Rectal smooth muscle tissue (tissue), 1 donor: ENCODE measurements around the gene OOSP2.
"Not testable (repeated sequence)": the region's sequence is repeated elsewhere in the genome, so short reads cannot be mapped to it uniquely, and the experiment has no call there.

Experiments used
- H3K27ac ChIP-seq: one replicate; pipeline ENCODE4 v1.7.0; 2013; ENCODE audit warnings: low read depth, low read length, inconsistent platforms
- H3K27me3 ChIP-seq: one replicate; pipeline ENCODE4 v1.7.0; 2013; ENCODE audit warnings: low read length; ENCODE audit not compliant: control insufficient read depth, insufficient read depth
- H3K36me3 ChIP-seq: one replicate; pipeline ENCODE4 v1.7.0; 2013; ENCODE audit warnings: low read length; ENCODE audit not compliant: control insufficient read depth, insufficient read depth
- H3K4me1 ChIP-seq: one replicate; pipeline ENCODE4 v1.7.0; 2013; ENCODE audit warnings: low read length; ENCODE audit not compliant: control insufficient read depth, insufficient read depth
- H3K4me3 ChIP-seq: one replicate; pipeline ENCODE4 v1.7.0; 2013; ENCODE audit warnings: low read length
- H3K9ac ChIP-seq: one replicate; pipeline ENCODE4 v1.7.0; 2013; ENCODE audit warnings: low read length

Gene OOSP2, protein sequence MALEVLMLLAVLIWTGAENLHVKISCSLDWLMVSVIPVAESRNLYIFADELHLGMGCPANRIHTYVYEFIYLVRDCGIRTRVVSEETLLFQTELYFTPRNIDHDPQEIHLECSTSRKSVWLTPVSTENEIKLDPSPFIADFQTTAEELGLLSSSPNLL

GRCh38 chr11:60040109-60040508 lies at the start of gene OOSP2:
Gene OOSP2 (plus strand): TSS chr11:60040409. CDS start chr11:60040460, 51 bp downstream.
- H3K27ac ChIP-seq: no peak within 1 kb of the TSS
- no peaks in the 10 kb centered on the region for H3K27me3 ChIP-seq
- H3K9ac ChIP-seq: no peak within 1 kb of the TSS

DNA sequence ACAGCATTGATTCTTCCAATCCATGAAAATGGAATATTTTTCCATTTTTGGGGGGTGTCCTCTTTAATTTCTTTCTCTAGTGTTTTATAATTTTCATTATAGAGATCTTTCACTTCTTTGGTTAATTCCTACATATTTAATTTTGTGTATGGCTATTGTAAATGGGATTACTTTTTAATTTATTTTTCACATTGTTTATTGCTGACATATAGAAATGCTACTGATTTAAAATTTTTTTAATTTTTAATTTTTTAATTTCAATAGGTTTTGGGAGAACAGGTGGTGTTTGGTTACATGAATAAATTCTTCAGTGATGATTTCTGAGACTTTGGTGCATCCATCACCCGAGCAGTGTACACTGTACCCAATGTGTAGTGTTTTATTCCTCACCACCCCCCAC lies 49.8 kb upstream of the OOSP2 start:
- Histone ChIP-seq H3K27ac (no peak overlapping the region), H3K4me3 (no peak overlapping the region), H3K36me3 (no peaks in the 10 kb centered on the region), H3K4me1 (no peaks in the 10 kb centered on the region), H3K9ac (no peak overlapping the region), H3K27me3 (no peaks in the 10 kb centered on the region)

More at GRCh38 chr11:60040109-60040508, at the start of gene OOSP2:
- Histone ChIP-seq H3K36me3 (no peaks in the 10 kb centered on the region), H3K4me1 (no peaks in the 10 kb centered on the region), H3K4me3 (no peak within 1 kb of the TSS)

GRCh38 chr11:59992425-59992824 lies 47.8 kb upstream of the OOSP2 start:
- no peak overlapping the region for H3K27ac ChIP-seq
- no peak overlapping the region for H3K4me3 ChIP-seq
- H3K36me3 ChIP-seq: no peaks in the 10 kb centered on the region
- H3K9ac ChIP-seq: no peak overlapping the region
- no peaks in the 10 kb centered on the region for H3K27me3 ChIP-seq
- H3K4me1 ChIP-seq: no peaks in the 10 kb centered on the region

GRCh38 chr11:59997800-59998199 lies 42.4 kb upstream of the OOSP2 start:
- Histone ChIP-seq H3K27ac (no peak overlapping the region), H3K27me3 (no peaks in the 10 kb centered on the region), H3K4me3 (no peak overlapping the region), H3K9ac (no peak overlapping the region), H3K36me3 (no peaks in the 10 kb centered on the region), H3K4me1 (no peaks in the 10 kb centered on the region)

DNA sequence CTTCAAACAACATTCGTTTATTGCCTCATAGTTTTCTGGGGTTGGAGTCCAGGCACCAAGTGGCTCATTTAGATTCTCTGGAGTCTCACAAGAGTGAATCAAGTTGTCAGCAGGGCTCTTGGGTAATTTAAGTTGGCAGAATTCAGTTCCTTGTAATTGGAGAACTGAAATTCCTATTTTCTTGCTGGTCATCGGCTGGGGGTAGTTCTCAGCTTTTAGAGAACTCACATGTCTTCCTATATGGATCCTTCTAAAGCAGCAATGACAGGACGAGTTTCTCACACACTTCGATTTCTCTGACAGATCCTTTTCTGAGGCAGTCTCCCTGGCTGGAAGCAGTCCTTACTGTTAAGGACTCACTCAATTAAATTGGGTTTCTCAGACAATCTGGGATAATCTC lies 40.5 kb upstream of the OOSP2 start:
- no peaks in the 10 kb centered on the region for H3K36me3 ChIP-seq
- no peak overlapping the region for H3K27ac ChIP-seq
- H3K27me3 ChIP-seq: no peaks in the 10 kb centered on the region
- no peak overlapping the region for H3K4me3 ChIP-seq
- H3K4me1 ChIP-seq: no peaks in the 10 kb centered on the region
- H3K9ac ChIP-seq: no peak overlapping the region

DNA sequence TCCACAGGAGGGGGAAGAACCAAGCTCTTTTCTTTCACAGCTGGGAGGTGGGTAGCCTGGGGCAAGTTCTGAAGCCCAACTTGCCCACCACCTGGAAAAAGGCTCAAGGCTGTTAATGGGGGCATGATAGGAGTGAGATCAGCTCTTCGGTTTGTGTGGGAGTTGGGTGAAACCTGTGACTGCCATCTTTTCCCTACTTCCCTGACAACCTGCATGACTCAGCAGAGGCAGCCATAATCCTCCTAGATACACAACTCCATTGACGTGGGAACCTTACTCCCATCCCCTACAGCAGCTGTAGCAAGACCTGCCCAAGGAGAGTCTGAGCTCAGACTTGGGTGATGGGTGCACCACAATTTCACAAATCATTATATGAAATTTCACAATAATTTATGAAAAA lies 36.5 kb upstream of the OOSP2 start:
- Histone ChIP-seq H3K9ac (no peak overlapping the region), H3K36me3 (no peaks in the 10 kb centered on the region)

DNA sequence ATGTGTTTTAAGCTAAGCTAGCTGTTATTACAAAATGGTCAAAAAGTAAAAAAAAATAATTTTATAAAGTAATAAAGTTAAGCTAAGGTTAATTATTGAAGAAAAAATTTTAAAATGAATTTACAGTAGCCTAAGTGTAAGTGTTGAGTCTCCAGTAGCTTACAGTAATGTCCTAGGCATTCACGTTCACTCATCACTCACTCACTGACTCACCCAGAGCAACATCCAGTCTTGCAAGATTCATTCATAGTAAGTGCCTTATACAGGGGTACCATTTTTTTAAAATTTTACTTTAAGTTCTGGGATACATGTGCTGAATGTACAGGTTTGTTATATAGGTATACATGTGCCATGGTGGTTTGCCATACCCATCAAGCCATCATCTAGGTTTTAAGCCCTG lies 34.8 kb upstream of the OOSP2 start:
- H3K4me3 ChIP-seq: no peak overlapping the region
- no peak overlapping the region for H3K27ac ChIP-seq
- H3K36me3 ChIP-seq: no peaks in the 10 kb centered on the region
- H3K4me1 ChIP-seq: no peaks in the 10 kb centered on the region
- H3K27me3 ChIP-seq: no peaks in the 10 kb centered on the region
- H3K9ac ChIP-seq: no peak overlapping the region

More for the DNA sequence above, 36.5 kb upstream of the OOSP2 start:
- Histone ChIP-seq H3K4me1 (no peaks in the 10 kb centered on the region), H3K27me3 (no peaks in the 10 kb centered on the region), H3K27ac (no peak overlapping the region), H3K4me3 (no peak overlapping the region)

DNA sequence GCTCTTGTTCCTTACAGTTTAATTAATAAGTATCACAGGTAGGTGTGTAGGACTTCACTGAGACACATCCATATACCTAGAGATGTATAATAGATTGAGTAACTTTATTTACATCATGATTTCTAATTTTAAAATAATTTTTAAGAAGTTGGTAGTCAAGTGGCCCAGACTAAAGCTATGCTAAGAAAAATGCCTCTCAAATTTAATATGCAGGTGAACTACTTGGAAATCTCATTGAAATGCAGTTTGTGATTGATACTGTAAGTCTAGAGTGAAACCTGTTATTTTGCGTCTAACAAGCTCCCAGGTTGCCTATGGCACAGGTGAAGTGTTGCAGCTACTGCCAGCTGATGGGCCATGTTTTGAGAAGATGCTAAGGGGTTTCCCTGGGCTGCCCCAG lies 23.3 kb upstream of the OOSP2 start, which contains the start of gene OOSP4B:
Gene OOSP4B, plus strand, starts transcription at position 301 of the 400 bp plus-strand sequence.
- no peak within 1 kb of the TSS for H3K27ac ChIP-seq
- H3K4me1 ChIP-seq: no peaks in the 10 kb centered on the region
- no peak within 1 kb of the TSS for H3K4me3 ChIP-seq
- H3K36me3 ChIP-seq: no peaks in the 10 kb centered on the region
- H3K27me3 ChIP-seq: no peaks in the 10 kb centered on the region
- H3K9ac ChIP-seq: no peak within 1 kb of the TSS

DNA sequence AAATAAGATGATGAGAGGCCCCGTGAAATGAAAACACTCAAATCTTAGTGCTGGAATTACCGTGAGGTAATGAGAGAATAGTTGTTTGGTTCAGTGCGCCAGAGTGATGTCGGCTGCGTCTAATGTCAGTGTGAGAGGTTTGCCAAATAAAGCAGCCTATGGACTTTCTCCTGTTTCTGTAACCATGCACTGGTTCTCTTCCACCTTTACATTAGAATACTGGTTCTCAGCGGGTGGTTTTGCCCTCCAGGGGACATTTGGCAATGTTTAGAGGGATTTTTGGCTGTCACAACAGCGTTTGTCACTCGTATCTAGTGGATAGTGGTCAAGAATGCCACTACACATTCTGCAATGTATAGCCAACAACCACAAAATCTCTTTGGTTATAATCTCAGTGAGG lies 22.2 kb upstream of the OOSP2 start:
- no peaks in the 10 kb centered on the region for H3K36me3 ChIP-seq
- H3K4me3 ChIP-seq: no peak overlapping the region
- no peaks in the 10 kb centered on the region for H3K4me1 ChIP-seq
- H3K27me3 ChIP-seq: no peaks in the 10 kb centered on the region
- H3K27ac ChIP-seq: no peak overlapping the region
- H3K9ac ChIP-seq: no peak overlapping the region

- H3K27me3 ChIP-seq, H3K27ac ChIP-seq, H3K9ac ChIP-seq, H3K4me3 ChIP-seq, H3K4me1 ChIP-seq, H3K36me3 ChIP-seq: not testable (repeated sequence)
Measured at GRCh38 chr11:60020376-60020775, 19.8 kb upstream of the OOSP2 start.

GRCh38 chr11:60029015-60029632 lies 11.1 kb upstream of the OOSP2 start:
- Histone ChIP-seq H3K27me3 (no peaks in the 10 kb centered on the region), H3K27ac (no peak overlapping the region), H3K4me3 (no peak overlapping the region), H3K4me1 (no peaks in the 10 kb centered on the region), H3K36me3 (no peaks in the 10 kb centered on the region), H3K9ac (no peak overlapping the region)

- H3K9ac ChIP-seq, H3K27ac ChIP-seq, H3K4me3 ChIP-seq, H3K36me3 ChIP-seq, H3K4me1 ChIP-seq, H3K27me3 ChIP-seq: not testable (repeated sequence)
Measured at GRCh38 chr11:60050422-60050821, 10.2 kb downstream of the OOSP2 start.

- not testable (repeated sequence) for H3K9ac ChIP-seq, H3K27me3 ChIP-seq, H3K4me1 ChIP-seq, H3K36me3 ChIP-seq, H3K27ac ChIP-seq, H3K4me3 ChIP-seq
Measured at GRCh38 chr11:60050839-60051238, 10.6 kb downstream of the OOSP2 start.
